Activated T-helper 1 cell treated with Interleukin-2 at 50 U/mL for 16 hours (primary cell): ENCODE results near the gene UCP3.

Experiments
- DNase-seq: peaks from one replicate; pipeline ENCODE4 v3.0.0-alpha.2; 2020; ENCODE audit warnings: low read depth

The UCP3 gene

GRCh38 chr11:74018331-74019005 lies 9.6 kb upstream of the UCP3 start:
- no peak for DNase-seq

- DNase-seq: no peak
These were observed 8.7 kb upstream of the UCP3 start for GRCh38 chr11:74017631-74018030.

- no peak for DNase-seq
These were observed 7.2 kb upstream of the UCP3 start for GRCh38 chr11:74015919-74016684.

GRCh38 chr11:74014880-74015279 lies 6.0 kb upstream of the UCP3 start:
- no peak for DNase-seq

GRCh38 chr11:74013141-74013540 lies 4.3 kb upstream of the UCP3 start:
- no peak for DNase-seq

- no peak for DNase-seq
These were observed 3.4 kb upstream of the UCP3 start for GRCh38 chr11:74012074-74012809.

GRCh38 chr11:74011360-74012073 lies 2.6 kb upstream of the UCP3 start:
- no peak for DNase-seq

GRCh38 chr11:74010306-74011300 lies 1.7 kb upstream of the UCP3 start:
- DNase-seq: no peak

GRCh38 chr11:74009675-74010305 lies 905 bp upstream of the UCP3 start:
- no peak for DNase-seq

GRCh38 chr11:74009230-74009547 lies 304 bp upstream of the UCP3 start:
- DNase-seq: no peak

- no peak for DNase-seq
These were observed 1.1 kb downstream of the UCP3 start for GRCh38 chr11:74007691-74008372.

GRCh38 chr11:74006743-74007304 lies 2.1 kb downstream of the UCP3 start:
- DNase-seq: no peak

- no peak for DNase-seq
These were observed 3.0 kb downstream of the UCP3 start for GRCh38 chr11:74005721-74006517.

- DNase-seq: peak; percentile 76
These were observed 3.9 kb downstream of the UCP3 start for GRCh38 chr11:74004759-74005615.

- no peak for DNase-seq
These were observed 4.7 kb downstream of the UCP3 start for GRCh38 chr11:74004046-74004695.

GRCh38 chr11:74002832-74003231 lies 6.1 kb downstream of the UCP3 start:
- DNase-seq: no peak

GRCh38 chr11:74001822-74002286 lies 7.0 kb downstream of the UCP3 start:
- no peak for DNase-seq
